ENCODE results near the gene HLA-DOB.

- TF ChIP-seq TAF1 (IDR thresholded peaks at IDR 0.05; ENCODE audit: low read depth) = no peak
- no peak for TF ChIP-seq CTCF (IDR thresholded peaks at IDR 0.05; ENCODE audit: poor library complexity, severe bottlenecking)
- no peak for TF ChIP-seq RAD21 (conservative IDR thresholded peaks at IDR 0.05)
- no peak for TF ChIP-seq EP300 (conservative IDR thresholded peaks at IDR 0.05; ENCODE audit: poor library complexity, severe bottlenecking)
Measured at GRCh38 chr6:32830936-32831335, 14.1 kb upstream of the HLA-DOB start.

Measured in neural cell (in vitro differentiated cells).